K562 (cell line): ENCODE results near the gene ZFP92. TPM values are rescaled to one million over a fixed set of nuclear protein-coding genes. Genes with fewer than 3 reads are reported as not detected.

Experiments
- ATF1 ChIP-seq, 2 experiments: fragments of 450-650 bp in 1 of 2; IDR thresholded peaks; 2 replicates each; pipeline ENCODE4 v1.6.1; 2016; ENCODE audit warnings: missing compliant biosample characterization in 1 of 2, missing genetic modification characterization in 1 of 2
- BDP1 ChIP-seq: IDR thresholded peaks from 3 replicates; pipeline ENCODE4 v1.6.1; 2011; ENCODE audit not compliant: insufficient read length, insufficient read depth
- C11orf30 ChIP-seq: fragments of 450-650 bp; IDR thresholded peaks from 2 replicates; pipeline ENCODE4 v1.6.1; 2016; ENCODE audit warnings: low read depth, mild to moderate bottlenecking
- CCNT2 ChIP-seq: IDR thresholded peaks from 2 replicates; pipeline ENCODE4 v1.6.1; 2011; ENCODE audit warnings: borderline replicate concordance, low read depth, mild to moderate bottlenecking, moderate library complexity, mixed read lengths, low read length; ENCODE audit not compliant: insufficient read length; ENCODE audit errors: extremely low read depth
- FOXJ2 ChIP-seq: fragments of 200-800 bp; sonication (Bioruptor generic); IDR thresholded peaks from 2 replicates; pipeline ENCODE4 v1.6.1; 2016; ENCODE audit warnings: missing genetic modification characterization, missing compliant biosample characterization
- HDAC1 ChIP-seq, 2 experiments: fragments of 450-650 bp; IDR thresholded peaks; 2 replicates each; pipeline ENCODE4 v1.6.1; 2016 to 2017; ENCODE audit warnings: inconsistent platforms in 1 of 2, mild to moderate bottlenecking in 1 of 2, moderate library complexity in 1 of 2
- HEY1 ChIP-seq: fragments of 250-450 bp; sonication (Bioruptor Pico); IDR thresholded peaks from 2 replicates; pipeline ENCODE4 v1.5.0; 2020; ENCODE audit warnings: mild to moderate bottlenecking, moderate library complexity, borderline replicate concordance
- KDM1A ChIP-seq, 2 experiments: fragments of 450-650 bp; IDR thresholded peaks; 2 replicates each; pipeline ENCODE4 v1.6.1; 2016; ENCODE audit warnings: mild to moderate bottlenecking in 2 of 2
- L3MBTL2 ChIP-seq: fragments of 450-650 bp; IDR thresholded peaks from 2 replicates; pipeline ENCODE4 v1.6.1; 2016; ENCODE audit warnings: mild to moderate bottlenecking, moderate library complexity
- MYC ChIP-seq, 2 experiments: fragments of 250-450 bp in 1 of 2; sonication (Bioruptor Pico) in 1 of 2; IDR thresholded peaks; 2 replicates each; pipeline versions ENCODE4 v1.5.1 to v1.6.1; 2012 to 2021; ENCODE audit warnings: low read depth in 2 of 2, borderline replicate concordance in 1 of 2, improper control_type of control experiment in 1 of 2, low read length in 1 of 2, mild to moderate bottlenecking in 1 of 2, moderate library complexity in 1 of 2
- NFIC ChIP-seq: fragments of 450-650 bp; IDR thresholded peaks from 2 replicates; pipeline ENCODE4 v1.6.1; 2017; ENCODE audit warnings: mild to moderate bottlenecking, inconsistent platforms
- NR2C2 ChIP-seq, 2 experiments: fragments of 200-800 bp in 1 of 2; sonication (Bioruptor generic) in 1 of 2; sonication (generic) in 1 of 2; formaldehyde crosslinking in 1 of 2; IDR thresholded peaks; 2 replicates each; pipeline versions ENCODE4 v1.6.1 to v1.8.0; 2016 to 2022; ENCODE audit warnings: mild to moderate bottlenecking in 1 of 2, missing compliant biosample characterization in 1 of 2, missing genetic modification characterization in 1 of 2, missing genetic modification reagents in 1 of 2
- NR3C1 ChIP-seq: sonication (generic); formaldehyde crosslinking; IDR thresholded peaks from 2 replicates; pipeline ENCODE4 v1.8.1; 2022; ENCODE audit warnings: missing genetic modification reagents
- PCBP1 ChIP-seq: fragments of 200-400 bp; formaldehyde crosslinking; IDR thresholded peaks from 2 replicates; pipeline ENCODE4 v1.6.1; 2018; ENCODE audit warnings: mild to moderate bottlenecking, low read depth, low read length; ENCODE audit not compliant: poor library complexity, severe bottlenecking
- RB1 ChIP-seq: fragments of 450-650 bp; IDR thresholded peaks from 2 replicates; pipeline ENCODE4 v1.6.1; 2017; ENCODE audit warnings: low read depth, mild to moderate bottlenecking
- RBM25 ChIP-seq: fragments of 200-400 bp; formaldehyde crosslinking; IDR thresholded peaks from 2 replicates; pipeline ENCODE4 v1.6.1; 2018; ENCODE audit warnings: low read length, low read depth, moderate library complexity; ENCODE audit not compliant: severe bottlenecking
- RCOR1 ChIP-seq, 2 experiments: IDR thresholded peaks; 2 replicates each; pipeline ENCODE4 v1.6.1; 2012; ENCODE audit warnings: low read depth in 2 of 2, low read length in 2 of 2, borderline replicate concordance in 1 of 2, improper control_type of control experiment in 1 of 2
- SIX5 ChIP-seq, 2 experiments: IDR thresholded peaks; 2 replicates each; pipeline ENCODE4 v1.6.1; 2011; ENCODE audit warnings: low read length in 2 of 2, borderline replicate concordance in 1 of 2, low read depth in 1 of 2, mild to moderate bottlenecking in 1 of 2, moderate library complexity in 1 of 2; ENCODE audit not compliant: insufficient read depth in 1 of 2
- SMAD4 ChIP-seq: fragments of 250-450 bp; sonication (Bioruptor Pico); conservative IDR thresholded peaks from 2 replicates; pipeline ENCODE4 v1.8.0; 2021; ENCODE audit warnings: inconsistent platforms, mild to moderate bottlenecking, moderate library complexity
- TBP ChIP-seq: optimal IDR thresholded peaks from 2 replicates; pipeline ENCODE3; 2011; ENCODE audit warnings: low read depth, low read length, improper control_type of control experiment
- ZNF263 ChIP-seq: sonication (generic); formaldehyde crosslinking; IDR thresholded peaks from 2 replicates; pipeline ENCODE4 v1.8.0; 2022; ENCODE audit warnings: mild to moderate bottlenecking, missing genetic modification reagents, borderline replicate concordance
- ZNF584 ChIP-seq: fragments of 200-800 bp; sonication (Bioruptor generic); IDR thresholded peaks from 2 replicates; pipeline ENCODE4 v1.6.1; 2016; ENCODE audit warnings: low read depth, mild to moderate bottlenecking, missing genetic modification characterization, missing compliant biosample characterization
- polyA plus RNA-seq, 8 experiments: library from polyadenylated mRNA; depleted of rRNA in 4 of 8; stranded (reverse) in 5 of 8; unstranded in 3 of 8; fragments of >200 nt; fragmentation: Nextera tagmentation in 2 of 8; fragmentation: Illumina TruSeq in 1 of 8; extraction: Ambion mirVana in 2 of 8; extraction: Trizol in 1 of 8; gene quantifications; 2 replicates each; pipeline versions ENCODE4 v1.2.1 to v1.2.3, GENCODE V29; 2011 to 2014; ENCODE audit warnings: inconsistent platforms in 1 of 8, missing spikeins in 1 of 8
- total RNA-seq, 7 experiments: library from RNA; depleted of rRNA in 6 of 7; stranded (reverse); fragments of >200 nt in 6 of 7; fragmentation: Illumina TruSeq in 2 of 7; extraction: Trizol in 2 of 7; gene quantifications; 2 replicates each; pipeline versions ENCODE4 v1.2.1 to v1.2.3, GENCODE V29; 2011 to 2021; ENCODE audit warnings: low replicate concordance in 1 of 7
- TF ChIP-seq, protein P1 (sequence below): fragments of 200-800 bp; sonication (Bioruptor generic); IDR thresholded peaks from 2 replicates; pipeline ENCODE4 v1.6.1; 2017; ENCODE audit warnings: missing genetic modification characterization, missing compliant biosample characterization
- TF ChIP-seq, protein P2 (sequence below), 2 experiments: IDR thresholded peaks; 2 replicates each; pipeline ENCODE4 v1.6.1; 2011; ENCODE audit warnings: borderline replicate concordance in 1 of 2, control low read depth in 1 of 2, low read depth in 1 of 2, low read length in 1 of 2, mild to moderate bottlenecking in 1 of 2, mixed read lengths in 1 of 2, moderate library complexity in 1 of 2; ENCODE audit not compliant: insufficient read depth in 1 of 2, insufficient read length in 1 of 2, poor library complexity in 1 of 2, severe bottlenecking in 1 of 2; ENCODE audit errors: extremely low read depth in 1 of 2

ZFP92 gene
- total and polyA plus RNA-seq, 9 of the 15 experiments (the other 6 are each of a cell fraction or from before 2014, with no cell fraction given), result 0.32 to 3.3 (median 1.8) TPM

DNA sequence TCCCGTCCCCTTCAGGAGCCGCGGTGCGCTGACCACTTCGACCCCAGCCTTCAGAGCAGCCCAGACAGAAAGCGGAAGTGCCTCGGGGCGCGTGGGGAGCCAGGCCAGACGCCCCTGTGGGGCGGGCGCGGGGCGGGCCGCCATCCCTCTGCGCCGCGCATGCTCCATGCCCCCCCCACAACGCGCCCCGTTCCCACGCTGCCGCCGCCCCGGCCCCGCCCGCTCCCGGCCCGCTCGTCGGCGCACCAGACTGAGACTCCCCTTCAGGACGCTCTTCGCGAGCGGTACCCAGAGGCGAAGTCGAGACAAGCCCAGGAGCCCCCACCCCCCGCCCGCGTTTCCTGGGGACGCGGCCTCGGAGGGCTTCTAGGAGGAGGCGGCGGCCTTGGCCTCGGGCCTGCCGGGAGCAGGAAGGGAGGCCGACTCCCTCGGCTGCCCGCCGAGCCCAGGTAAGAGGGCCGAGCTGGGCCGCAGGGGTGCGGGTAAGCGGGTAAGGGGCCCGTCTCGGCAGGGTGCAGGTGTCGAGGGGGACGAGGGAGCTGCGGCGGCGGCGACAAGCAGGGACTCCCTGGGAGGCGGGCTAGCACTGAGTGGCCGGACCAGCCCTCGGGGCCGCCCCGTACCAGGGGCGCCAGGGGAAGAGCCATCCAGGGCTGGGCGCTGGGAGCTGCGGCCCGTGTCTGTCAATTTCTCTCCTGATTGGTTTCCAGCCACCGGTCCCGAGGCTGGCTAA lies at the start of gene ZFP92 (continued):
- no peak for TF ChIP-seq FOXJ2
- peak; percentile 45 for TF ChIP-seq TBP
- TF ChIP-seq SMAD4 (CRISPR knock-in tag), result peak; percentile 59
- peak; percentile 49 to 72 for TF ChIP-seq KDM1A (IDR thresholded peaks at IDR 0.05)
- TF ChIP-seq PCBP1, result peak; percentile 49
- TF ChIP-seq, protein P1, sequence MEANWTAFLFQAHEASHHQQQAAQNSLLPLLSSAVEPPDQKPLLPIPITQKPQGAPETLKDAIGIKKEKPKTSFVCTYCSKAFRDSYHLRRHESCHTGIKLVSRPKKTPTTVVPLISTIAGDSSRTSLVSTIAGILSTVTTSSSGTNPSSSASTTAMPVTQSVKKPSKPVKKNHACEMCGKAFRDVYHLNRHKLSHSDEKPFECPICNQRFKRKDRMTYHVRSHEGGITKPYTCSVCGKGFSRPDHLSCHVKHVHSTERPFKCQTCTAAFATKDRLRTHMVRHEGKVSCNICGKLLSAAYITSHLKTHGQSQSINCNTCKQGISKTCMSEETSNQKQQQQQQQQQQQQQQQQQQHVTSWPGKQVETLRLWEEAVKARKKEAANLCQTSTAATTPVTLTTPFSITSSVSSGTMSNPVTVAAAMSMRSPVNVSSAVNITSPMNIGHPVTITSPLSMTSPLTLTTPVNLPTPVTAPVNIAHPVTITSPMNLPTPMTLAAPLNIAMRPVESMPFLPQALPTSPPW (CRISPR knock-in tag), result peak; percentile 93
- TF ChIP-seq RCOR1 (IDR thresholded peaks at IDR 0.05; ENCODE audit: borderline replicate concordance in 1 of 2, low read depth in 2 of 2, low read length in 2 of 2), result peak in 1 of 2 experiments; percentile 37; a peak in 1 of 4 replicates
- TF ChIP-seq NR2C2 (CRISPR knock-in tag; IDR thresholded peaks at IDR 0.05), result no peak; the same call in 1 of the 2 replicates
- 0 out of 2 replicates have a peak, but pooled peaks have one; percentile 31 for TF ChIP-seq NR2C2 (tag; IDR thresholded peaks at IDR 0.05)
- no peak for TF ChIP-seq SIX5 (IDR thresholded peaks at IDR 0.05; ENCODE audit: borderline replicate concordance in 1 of 2, insufficient read depth in 1 of 2, low read depth in 1 of 2, low read length in 2 of 2)
- peak; percentile 10 for TF ChIP-seq CCNT2
- TF ChIP-seq BDP1, result no peak
- peak; percentile 35; the same call in 1 of the 2 replicates for TF ChIP-seq NFIC
- TF ChIP-seq MYC (IDR thresholded peaks at IDR 0.05; ENCODE audit: low read depth, low read length), result peak; percentile 61
- TF ChIP-seq MYC (CRISPR knock-in tag; IDR thresholded peaks at IDR 0.05; ENCODE audit: borderline replicate concordance, low read depth), result no peak
- TF ChIP-seq ZNF263, result 0 out of 2 replicates have a peak, but pooled peaks have one; percentile 13
- TF ChIP-seq RB1, result 0 out of 2 replicates have a peak, but pooled peaks have one; percentile 13
- no peak for TF ChIP-seq HEY1
- no peak for TF ChIP-seq ATF1 (CRISPR knock-in tag; IDR thresholded peaks at IDR 0.05)
- peak; percentile 29; the same call in 1 of the 2 replicates for TF ChIP-seq ATF1 (tag; IDR thresholded peaks at IDR 0.05)
- no peak for TF ChIP-seq C11orf30
- no peak for TF ChIP-seq ZNF584
- TF ChIP-seq L3MBTL2, result peak; percentile 73
- TF ChIP-seq NR3C1 (CRISPR knock-in tag), result no peak
- peak in 1 of 2 experiments; percentile 13; a peak in 1 of 4 replicates for TF ChIP-seq HDAC1 (IDR thresholded peaks at IDR 0.05)
- TF ChIP-seq RBM25, result peak; percentile 94
- TF ChIP-seq, protein P2, sequence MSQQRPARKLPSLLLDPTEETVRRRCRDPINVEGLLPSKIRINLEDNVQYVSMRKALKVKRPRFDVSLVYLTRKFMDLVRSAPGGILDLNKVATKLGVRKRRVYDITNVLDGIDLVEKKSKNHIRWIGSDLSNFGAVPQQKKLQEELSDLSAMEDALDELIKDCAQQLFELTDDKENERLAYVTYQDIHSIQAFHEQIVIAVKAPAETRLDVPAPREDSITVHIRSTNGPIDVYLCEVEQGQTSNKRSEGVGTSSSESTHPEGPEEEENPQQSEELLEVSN (IDR thresholded peaks at IDR 0.05; ENCODE audit: borderline replicate concordance in 1 of 2, extremely low read depth in 1 of 2, insufficient read depth in 1 of 2, insufficient read length in 1 of 2, low read depth in 1 of 2, low read length in 1 of 2, poor library complexity in 1 of 2, severe bottlenecking in 1 of 2), result peak; percentile 56 to 79
